Vagina (tissue), 2 donors: Measurements from ENCODE around the gene ANKRD42.

ENCODE experiments used
- CTCF ChIP-seq, 3 experiments: fragments of 450-650 bp in 2 of 3; fragments of 200-600 bp in 1 of 3; sonication (generic) in 1 of 3; IDR thresholded peaks; one replicate each; pipeline ENCODE4 v1.5.1; 2017 to 2019; ENCODE audit warnings: antibody characterized with exemption in 3 of 3, mild to moderate bottlenecking in 2 of 3, moderate library complexity in 2 of 3
- POLR2AphosphoS5 ChIP-seq, 2 donors: sonication (generic); formaldehyde crosslinking; IDR thresholded peaks; one replicate each; pipeline ENCODE4 v1.9.0; 2017; ENCODE audit warnings: antibody characterized with exemption in 2 of 2, mild to moderate bottlenecking in 2 of 2, low read depth in 1 of 2; ENCODE audit not compliant: insufficient read depth in 1 of 2

- TF ChIP-seq CTCF (IDR thresholded peaks at IDR 0.05) (no peak), POLR2AphosphoS5 (IDR thresholded peaks at IDR 0.05; ENCODE audit: insufficient read depth in 1 of 2, low read depth in 1 of 2) (no peak)
Observed at GRCh38 chr11:83161610-83162199, 31.8 kb upstream of the ANKRD42 start.
